HG02571 (cell line): Measurements from ENCODE around the gene NCL.
"Not testable (repeated sequence)": the region's sequence is repeated elsewhere in the genome, so short reads cannot be mapped to it uniquely, and the experiment has no call there.

ENCODE experiments used
- ATAC-seq: cut with Tn5 transposase; IDR thresholded peaks from one replicate; pipeline ENCODE4 v1.9.1; 2021; ENCODE audit warnings: mild to moderate bottlenecking, moderate library complexity; ENCODE audit not compliant: unreplicated experiment

The NCL gene

DNA sequence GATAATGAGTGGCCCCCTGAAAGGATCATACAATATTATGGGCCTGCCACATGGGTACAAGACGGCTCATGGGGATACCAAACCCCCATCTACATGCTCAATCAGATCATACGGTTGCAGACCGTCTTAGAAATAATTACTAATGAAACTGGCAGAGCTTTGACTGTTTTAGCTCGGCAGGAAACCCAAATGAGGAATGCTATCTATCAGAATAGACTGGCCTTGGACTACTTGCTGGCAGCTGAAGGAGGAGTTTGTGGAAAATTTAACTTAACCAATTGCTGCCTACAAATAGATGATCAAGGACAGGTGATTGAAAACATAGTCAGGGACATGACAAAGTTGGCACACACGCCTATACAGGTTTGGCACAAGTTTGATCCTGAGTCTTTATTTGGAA, 56.6 kb downstream of the NCL start:
- not testable (repeated sequence) for ATAC-seq

DNA sequence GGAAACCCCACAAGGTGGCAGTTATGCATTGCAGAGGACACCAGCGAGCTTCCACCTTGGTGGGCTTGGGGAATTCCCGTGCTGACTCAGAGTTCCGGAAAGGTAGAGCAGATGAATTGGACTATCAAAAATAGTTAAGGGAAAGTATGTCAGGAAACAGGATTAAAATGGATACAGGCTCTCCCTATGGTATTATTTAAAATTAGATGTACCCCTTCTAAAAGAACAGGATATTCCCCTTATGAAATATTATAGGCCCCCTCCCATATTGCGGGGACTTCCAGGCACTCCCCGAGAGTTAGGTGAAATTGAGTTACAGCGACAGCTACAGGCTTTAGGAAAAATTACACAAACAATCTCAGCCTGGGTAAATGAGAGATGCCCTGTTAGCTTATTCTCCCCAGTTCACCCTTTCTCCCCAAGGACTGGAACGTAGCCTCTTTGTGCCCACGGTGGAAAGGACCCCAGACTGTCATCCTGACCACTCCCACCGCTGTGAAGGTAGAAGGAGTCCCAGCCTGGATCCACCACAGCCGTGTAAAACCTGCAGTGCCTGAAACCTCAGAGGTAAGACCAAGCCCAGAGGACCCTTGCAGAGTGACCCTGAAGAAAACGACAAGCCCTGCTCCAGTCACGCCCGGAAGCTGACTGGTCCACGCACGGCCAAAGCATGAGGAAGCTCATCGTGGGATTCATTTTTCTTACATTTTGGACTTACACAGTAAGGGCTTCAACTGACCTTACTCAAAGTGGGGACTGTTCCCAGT, 58.5 kb downstream of the NCL start:
- ATAC-seq, result not testable (repeated sequence)

- not testable (repeated sequence) for ATAC-seq
Measured at GRCh38 chr2:231404183-231404578, 60.1 kb downstream of the NCL start.
